HCT116 (cell line): ENCODE measurements around the gene NEK1. TPM values are rescaled to one million over a fixed set of nuclear protein-coding genes. Genes with fewer than 3 reads are reported as not detected.
"Not testable (repeated sequence)": the region's sequence is repeated elsewhere in the genome, so short reads cannot be mapped to it uniquely, and the experiment has no call there.

Experiments
- ATAC-seq: fragments of 200-7000 bp; cut with Tn5 transposase; 2 replicates; pipeline ENCODE4 v1.9.1; 2020; ENCODE audit warnings: mild to moderate bottlenecking, moderate library complexity
- BruUV-seq: library from RNA; stranded (reverse); fragments of 400-500 nt; replicated peaks from 2 replicates; lab custom pipeline; 2021; lab: Mats Ljungman, UMichigan
- CTCF ChIA-PET: fragments of 300-600 bp; sonication (Branson Sonifier 250); formaldehyde crosslinking; loops from one replicate; lab custom pipeline; 2021; ENCODE audit warnings: antibody characterized with exemption; lab: Charles Lee
- POLR2A ChIA-PET: fragments of 300-600, 350-600 bp; sonication (Branson Sonifier 250); formaldehyde crosslinking; loops from one replicate; lab custom pipeline; 2021; ENCODE audit warnings: antibody characterized with exemption; lab: Charles Lee
- RAD21 ChIA-PET, 2 experiments: fragments of 300-600 bp; sonication (Branson Sonifier 250); formaldehyde crosslinking; loops; one replicate each; lab custom pipeline; 2023; ENCODE audit warnings: low total read pairs in 2 of 2; ENCODE audit not compliant: uncharacterized antibody in 2 of 2, unreplicated experiment in 2 of 2, low non-redundant PET in 1 of 2; lab: Charles Lee
- DNase-seq: peaks from one replicate; pipeline ENCODE4 v3.0.0-alpha.2; 2010; ENCODE audit warnings: low read depth, low spot score
- H2AFZ ChIP-seq: fragments of 200-600 bp; shearing (Covaris generic), sonication (generic); 2 replicates; pipeline ENCODE4 v1.6.1; 2017; ENCODE audit warnings: low read depth, mixed run types, mixed read lengths, antibody characterized with exemption, low read length; ENCODE audit not compliant: poor library complexity, severe bottlenecking
- H3K27ac ChIP-seq: 2 replicates; pipeline ENCODE4 v1.5.1; 2012; ENCODE audit warnings: low read depth, low read length
- H3K27me3 ChIP-seq: fragments of 200-600 bp; sonication (generic); 2 replicates; pipeline ENCODE4 v1.6.1; 2016; ENCODE audit warnings: mixed run types, low read length, mixed read lengths; ENCODE audit not compliant: insufficient read depth
- H3K36me3 ChIP-seq, 2 experiments: fragments of 200-500 bp in 1 of 2; fragments of 200-600 bp in 1 of 2; sonication (Bioruptor generic) in 1 of 2; sonication (generic) in 1 of 2; 2 replicates each; pipeline versions ENCODE4 v1.5.1 to v1.6.1; 2014 to 2016; ENCODE audit warnings: low read length in 2 of 2, inconsistent platforms in 1 of 2, mixed read lengths in 1 of 2, mixed run types in 1 of 2; ENCODE audit not compliant: insufficient read depth in 2 of 2, control insufficient read depth in 1 of 2
- H3K4me1 ChIP-seq, 2 experiments: fragments of 200-600 bp in 1 of 2; sonication (generic) in 1 of 2; 2 replicates each; pipeline versions ENCODE4 v1.5.1 to v1.6.1; 2012 to 2017; ENCODE audit warnings: low read length in 2 of 2, inconsistent platforms in 1 of 2, mild to moderate bottlenecking in 1 of 2, mixed read lengths in 1 of 2, mixed run types in 1 of 2, moderate library complexity in 1 of 2; ENCODE audit not compliant: insufficient read depth in 2 of 2, control insufficient read depth in 1 of 2
- H3K4me2 ChIP-seq: fragments of 200-600 bp; sonication (generic); 2 replicates; pipeline ENCODE4 v1.6.1; 2017; ENCODE audit warnings: mixed run types, low read length, mixed read lengths
- H3K4me3 ChIP-seq, 2 experiments: fragments of 200-600 bp in 1 of 2; sonication (generic) in 1 of 2; replicated peaks in 1 of 2; 2 replicates each; pipeline ENCODE4 v1.5.1; 2011 to 2016; ENCODE audit warnings: low read length in 2 of 2, control low read depth in 1 of 2, low read depth in 1 of 2, mild to moderate bottlenecking in 1 of 2, mixed read lengths in 1 of 2, mixed run types in 1 of 2
- H3K79me2 ChIP-seq: fragments of 200-600 bp; sonication (generic); 2 replicates; pipeline ENCODE4 v1.6.1; 2017; ENCODE audit warnings: mild to moderate bottlenecking, mixed run types, low read length, moderate library complexity, mixed read lengths; ENCODE audit not compliant: insufficient read depth
- H3K9ac ChIP-seq: fragments of 200-600 bp; sonication (generic); 2 replicates; pipeline ENCODE4 v1.6.1; 2016; ENCODE audit warnings: low read length, mixed read lengths
- H3K9me2 ChIP-seq: fragments of 200-600 bp; sonication (generic), shearing (Covaris generic); 2 replicates; pipeline ENCODE4 v1.6.1; 2017; ENCODE audit warnings: mixed run types, mild to moderate bottlenecking, moderate library complexity; ENCODE audit not compliant: insufficient read depth
- H3K9me3 ChIP-seq, 2 experiments: fragments of 200-500 bp in 1 of 2; fragments of 200-600 bp in 1 of 2; sonication (Bioruptor generic) in 1 of 2; sonication (generic) in 1 of 2; 2 replicates each; pipeline ENCODE4 v1.6.1; 2014 to 2017; ENCODE audit warnings: low read length in 2 of 2, mixed read lengths in 2 of 2, inconsistent platforms in 1 of 2, low read depth in 1 of 2, mild to moderate bottlenecking in 1 of 2, mixed run types in 1 of 2, moderate library complexity in 1 of 2; ENCODE audit not compliant: control insufficient read depth in 1 of 2, insufficient read depth in 1 of 2
- H4K20me1 ChIP-seq: fragments of 200-600 bp; sonication (generic), shearing (Covaris generic); 2 replicates; pipeline ENCODE4 v1.6.1; 2017; ENCODE audit warnings: mixed run types, mild to moderate bottlenecking, moderate library complexity; ENCODE audit not compliant: insufficient read depth
- ATF3 ChIP-seq: IDR thresholded peaks from 2 replicates; pipeline ENCODE4 v1.6.1; 2012
- EZH2phosphoT487 ChIP-seq: fragments of 200-600 bp; IDR thresholded peaks from 2 replicates; pipeline ENCODE4 v1.6.1; 2018; ENCODE audit warnings: antibody characterized with exemption, borderline replicate concordance
- JUND ChIP-seq: IDR thresholded peaks from 2 replicates; pipeline ENCODE4 v1.6.1; 2012
- SRF ChIP-seq: IDR thresholded peaks from 2 replicates; pipeline ENCODE4 v1.6.1; 2012; ENCODE audit warnings: low read depth
- TCF7L2 ChIP-seq: IDR thresholded peaks from 2 replicates; pipeline ENCODE4 v1.7.0; 2011; ENCODE audit warnings: borderline replicate concordance, inconsistent platforms; ENCODE audit not compliant: insufficient read depth, insufficient read length; ENCODE audit errors: extremely low read depth
- ZFX ChIP-seq: fragments of 450-650 bp; IDR thresholded peaks from 2 replicates; pipeline ENCODE4 v1.6.1; 2017
- intact Hi-C: fragments of 100-400 bp; cut with micrococcal nuclease; formaldehyde crosslinking; loops from 2 replicates; pipeline ENCODE4 v1.10.0; 2022
- total RNA-seq: library from RNA; stranded (reverse); gene quantifications from one replicate; pipeline ENCODE4 v1.2.1, GENCODE V29; 2021; ENCODE audit not compliant: unreplicated experiment

Gene NEK1
- total RNA-seq, 1 experiment from 2014 or later = 13.3 TPM

GRCh38 chr4:169506903-169507302 is 105.5 kb downstream of the NEK1 start:
- Histone ChIP-seq H3K4me3 (no peak overlapping the region), H3K79me2 (no peaks in the 10 kb centered on the region), H3K9ac (no peak overlapping the region), H3K4me2 (no peak overlapping the region), H3K4me1 (no peaks in the 10 kb centered on the region), H3K27ac (no peak overlapping the region), H3K36me3 (peaks cover 0 to 3% of the 10 kb centered on the region in 2 experiments; a peak in 2 of 4 replicates), H3K9me3 (peaks cover 0 to 5% of the 10 kb centered on the region in 2 experiments; a peak in 1 of 4 replicates), H3K9me2 (no peaks in the 10 kb centered on the region), H3K27me3 (no peaks in the 10 kb centered on the region), H4K20me1 (no peaks in the 10 kb centered on the region), H2AFZ (no peak overlapping the region)
- TF ChIP-seq EZH2phosphoT487 = no peak
- TF ChIP-seq SRF = no peak
- no peak for TF ChIP-seq TCF7L2
- TF ChIP-seq ATF3 = no peak
- TF ChIP-seq ZFX = no peak
- TF ChIP-seq JUND = no peak
- intact Hi-C loops = no loop called here
- ChIA-PET CTCF (no interaction called here), POLR2A (no interaction called here), RAD21 (no interaction called here)
- no peak for ATAC-seq
- no peak for DNase-seq
- BruUV-seq = no TSS peak

GRCh38 chr4:169499907-169500306 is 112.5 kb downstream of the NEK1 start:
- H3K4me1 ChIP-seq, H3K4me2 ChIP-seq, H3K79me2 ChIP-seq, H4K20me1 ChIP-seq, H3K9me2 ChIP-seq, H3K27ac ChIP-seq, RAD21 ChIA-PET, H3K9ac ChIP-seq, H3K36me3 ChIP-seq, intact Hi-C loops, BruUV-seq, DNase-seq, H3K9me3 ChIP-seq, H3K27me3 ChIP-seq, CTCF ChIA-PET, POLR2A ChIA-PET, H3K4me3 ChIP-seq, H2AFZ ChIP-seq, ATAC-seq: not testable (repeated sequence)

- H3K27me3 ChIP-seq, intact Hi-C loops, H3K27ac ChIP-seq, H3K36me3 ChIP-seq, H3K9ac ChIP-seq, DNase-seq, H4K20me1 ChIP-seq, BruUV-seq, POLR2A ChIA-PET, H3K4me3 ChIP-seq, H3K79me2 ChIP-seq, H3K4me1 ChIP-seq, H3K9me2 ChIP-seq, CTCF ChIA-PET, H3K4me2 ChIP-seq, RAD21 ChIA-PET, H2AFZ ChIP-seq, H3K9me3 ChIP-seq, ATAC-seq: not testable (repeated sequence)
Observed at GRCh38 chr4:169494234-169494633, 118.1 kb downstream of the NEK1 start.
